Suprapubic skin (tissue), 4 donors: Measurements from ENCODE around the gene MAP2K3.

ENCODE experiments used
- CTCF ChIP-seq, 2 donors: fragments of 200-600 bp in 1 of 2; fragments of 450-650 bp in 1 of 2; sonication (generic) in 1 of 2; IDR thresholded peaks; one replicate each; pipeline ENCODE4 v1.5.1; 2016 to 2019; ENCODE audit warnings: antibody characterized with exemption in 2 of 2, mild to moderate bottlenecking in 1 of 2, moderate library complexity in 1 of 2
- EP300 ChIP-seq: sonication (generic); formaldehyde crosslinking; IDR thresholded peaks from one replicate; pipeline ENCODE4 v1.6.1; 2017; ENCODE audit warnings: antibody characterized with exemption
- POLR2A ChIP-seq, 2 donors: fragments of 450-650 bp; IDR thresholded peaks; one replicate each; pipeline ENCODE4 v1.6.1; 2017; ENCODE audit warnings: antibody characterized with exemption in 2 of 2, mild to moderate bottlenecking in 2 of 2, moderate library complexity in 2 of 2
- POLR2AphosphoS5 ChIP-seq, 3 donors: sonication (generic); formaldehyde crosslinking; IDR thresholded peaks; one replicate each; pipeline ENCODE4 v1.6.1; 2017; ENCODE audit warnings: antibody characterized with exemption in 3 of 3

- no peak for TF ChIP-seq CTCF (IDR thresholded peaks at IDR 0.05)
- TF ChIP-seq POLR2A (IDR thresholded peaks at IDR 0.05) = no peak
- TF ChIP-seq EP300 = no peak
- peak in 2 of 3 donors; percentile 55 to 70 for TF ChIP-seq POLR2AphosphoS5 (IDR thresholded peaks at IDR 0.05)
Observed at GRCh38 chr17:21353326-21354010, 69.0 kb downstream of the MAP2K3 start.
